Adrenal gland (tissue), 5 donors: ENCODE measurements around the gene CDKN2B.

Source experiments
- POLR2A ChIP-seq, 2 donors: fragments of 450-650 bp; IDR thresholded peaks; one replicate each; pipeline ENCODE4 v1.6.1; 2017; ENCODE audit warnings: antibody characterized with exemption in 2 of 2, mild to moderate bottlenecking in 2 of 2, moderate library complexity in 1 of 2
- TF ChIP-seq, protein P1 (sequence below), 6 experiments: fragments of 450-650 bp in 4 of 6; fragments of 200-600 bp in 2 of 6; sonication (generic) in 1 of 6; IDR thresholded peaks; 1 replicate in 5 of 6; 2 replicates in 1 of 6; pipeline versions ENCODE4 v1.5.1 to v1.8.0; 2016 to 2021; ENCODE audit warnings: antibody characterized with exemption in 6 of 6, mild to moderate bottlenecking in 2 of 6, moderate library complexity in 1 of 6
- donor health status: DM: no; HTN: no; CAD: no.

DNA sequence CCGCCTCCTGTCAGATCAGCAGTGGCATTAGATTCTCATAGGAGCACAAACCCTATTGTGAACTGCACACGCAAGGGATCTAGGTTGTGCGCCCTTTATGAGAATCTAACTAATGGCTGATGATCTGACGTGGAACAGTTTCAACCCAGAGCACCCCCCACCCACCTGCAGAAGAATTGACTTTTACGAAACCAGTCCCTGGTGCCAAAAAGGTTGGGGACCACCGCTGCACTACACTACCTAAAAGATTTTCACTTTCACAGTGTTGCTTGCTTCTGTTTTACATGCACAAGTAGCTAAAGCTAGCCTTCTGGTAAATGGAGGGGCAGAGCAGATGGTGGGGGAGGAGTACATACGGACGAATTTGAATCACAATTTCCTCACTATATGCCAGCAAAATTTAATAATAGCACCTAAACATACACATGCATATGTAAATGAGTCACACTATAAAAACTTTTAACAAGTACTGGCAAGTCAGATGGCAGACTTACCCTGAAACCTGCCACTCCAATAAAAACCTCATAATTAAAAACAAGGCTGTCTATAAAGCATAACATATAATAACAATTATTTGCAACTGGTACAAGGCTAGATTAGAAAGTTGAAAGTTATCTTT, 24.0 kb upstream of the CDKN2B start:
- no peak for TF ChIP-seq POLR2A (IDR thresholded peaks at IDR 0.05)
- TF ChIP-seq, protein P1, sequence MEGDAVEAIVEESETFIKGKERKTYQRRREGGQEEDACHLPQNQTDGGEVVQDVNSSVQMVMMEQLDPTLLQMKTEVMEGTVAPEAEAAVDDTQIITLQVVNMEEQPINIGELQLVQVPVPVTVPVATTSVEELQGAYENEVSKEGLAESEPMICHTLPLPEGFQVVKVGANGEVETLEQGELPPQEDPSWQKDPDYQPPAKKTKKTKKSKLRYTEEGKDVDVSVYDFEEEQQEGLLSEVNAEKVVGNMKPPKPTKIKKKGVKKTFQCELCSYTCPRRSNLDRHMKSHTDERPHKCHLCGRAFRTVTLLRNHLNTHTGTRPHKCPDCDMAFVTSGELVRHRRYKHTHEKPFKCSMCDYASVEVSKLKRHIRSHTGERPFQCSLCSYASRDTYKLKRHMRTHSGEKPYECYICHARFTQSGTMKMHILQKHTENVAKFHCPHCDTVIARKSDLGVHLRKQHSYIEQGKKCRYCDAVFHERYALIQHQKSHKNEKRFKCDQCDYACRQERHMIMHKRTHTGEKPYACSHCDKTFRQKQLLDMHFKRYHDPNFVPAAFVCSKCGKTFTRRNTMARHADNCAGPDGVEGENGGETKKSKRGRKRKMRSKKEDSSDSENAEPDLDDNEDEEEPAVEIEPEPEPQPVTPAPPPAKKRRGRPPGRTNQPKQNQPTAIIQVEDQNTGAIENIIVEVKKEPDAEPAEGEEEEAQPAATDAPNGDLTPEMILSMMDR (IDR thresholded peaks at IDR 0.05), result no peak
